ENCODE data around the gene STOM. TPM values are rescaled to one million over a fixed set of nuclear protein-coding genes. Genes with fewer than 3 reads are reported as not detected.

Gene STOM
- total RNA-seq, 1 experiment from 2014 or later, result 5.5 TPM

DNA sequence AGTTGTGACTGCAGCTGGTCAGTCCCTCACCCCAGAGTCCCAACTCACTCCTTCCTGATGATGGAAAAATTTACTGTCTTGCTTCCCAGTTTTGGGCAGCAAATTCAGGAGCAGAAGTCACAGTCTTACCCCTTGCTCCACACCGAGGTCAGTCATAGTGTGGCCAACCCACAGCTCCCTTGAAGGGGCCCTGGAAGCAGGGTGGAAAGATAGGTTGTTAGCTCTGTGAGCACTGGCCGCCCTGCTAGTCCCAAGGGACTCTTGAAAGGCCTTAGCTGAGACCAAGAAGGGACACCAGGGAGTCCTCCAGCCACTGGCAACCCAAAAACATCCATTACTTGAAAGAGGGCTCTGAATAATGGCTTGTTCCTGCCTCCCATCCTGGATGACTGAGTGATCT is 62.1 kb downstream of the STOM start:
- no peak for ATAC-seq
- H3K36me3 ChIP-seq (ENCODE audit: low read depth, low read length), result no peaks in the 10 kb centered on the region
- no peak overlapping the region for H3K9ac ChIP-seq (ENCODE audit: low read length)
- TF ChIP-seq EZH2phosphoT487 (IDR thresholded peaks at IDR 0.05; ENCODE audit: borderline replicate concordance, low read length) (no peak), EZH2 (IDR thresholded peaks at IDR 0.05; ENCODE audit: low read length, unreplicated experiment) (no peak)
- TF ChIP-seq, protein P1, sequence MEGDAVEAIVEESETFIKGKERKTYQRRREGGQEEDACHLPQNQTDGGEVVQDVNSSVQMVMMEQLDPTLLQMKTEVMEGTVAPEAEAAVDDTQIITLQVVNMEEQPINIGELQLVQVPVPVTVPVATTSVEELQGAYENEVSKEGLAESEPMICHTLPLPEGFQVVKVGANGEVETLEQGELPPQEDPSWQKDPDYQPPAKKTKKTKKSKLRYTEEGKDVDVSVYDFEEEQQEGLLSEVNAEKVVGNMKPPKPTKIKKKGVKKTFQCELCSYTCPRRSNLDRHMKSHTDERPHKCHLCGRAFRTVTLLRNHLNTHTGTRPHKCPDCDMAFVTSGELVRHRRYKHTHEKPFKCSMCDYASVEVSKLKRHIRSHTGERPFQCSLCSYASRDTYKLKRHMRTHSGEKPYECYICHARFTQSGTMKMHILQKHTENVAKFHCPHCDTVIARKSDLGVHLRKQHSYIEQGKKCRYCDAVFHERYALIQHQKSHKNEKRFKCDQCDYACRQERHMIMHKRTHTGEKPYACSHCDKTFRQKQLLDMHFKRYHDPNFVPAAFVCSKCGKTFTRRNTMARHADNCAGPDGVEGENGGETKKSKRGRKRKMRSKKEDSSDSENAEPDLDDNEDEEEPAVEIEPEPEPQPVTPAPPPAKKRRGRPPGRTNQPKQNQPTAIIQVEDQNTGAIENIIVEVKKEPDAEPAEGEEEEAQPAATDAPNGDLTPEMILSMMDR (conservative IDR thresholded peaks at IDR 0.05; ENCODE audit: low read depth, low read length), result no peak
- BruUV-seq (replicated peaks), result no TSS peak
- H3K27me3 ChIP-seq (ENCODE audit: low read length), result no peaks in the 10 kb centered on the region
- H3K79me2 ChIP-seq (ENCODE audit: low read length), result no peaks in the 10 kb centered on the region
- no peak overlapping the region for H3K4me3 ChIP-seq (ENCODE audit: low read length)
- H3K9me3 ChIP-seq (ENCODE audit: low read length), result no peaks in the 10 kb centered on the region
- POLR2A ChIA-PET (ENCODE audit: unreplicated experiment), result no interaction called here
- no peaks in the 10 kb centered on the region for H4K20me1 ChIP-seq (ENCODE audit: low read length)
- intact Hi-C loops (cut with micrococcal nuclease), result no loop called here
- no peak overlapping the region for H3K4me2 ChIP-seq (ENCODE audit: low read length)
- CTCF ChIA-PET, result interaction anchor here (0.6 kb wide), 1 partner anchor 24 kb away, joined by 4 read pairs; no protein-coding TSS in a partner anchor
- H3K4me1 ChIP-seq (ENCODE audit: insufficient read depth, low read length), result no peaks in the 10 kb centered on the region
- no peak overlapping the region for H2AFZ ChIP-seq (ENCODE audit: low read length)
- DNase-seq, result no peak
- H3K27ac ChIP-seq (ENCODE audit: low read length), result no peak overlapping the region
- no peaks in the 10 kb centered on the region for H3F3A ChIP-seq (ENCODE audit: low read length, unreplicated experiment)
- H3K9me2 ChIP-seq (replicated peaks; ENCODE audit: low read length), result no peaks in the 10 kb centered on the region

DNA sequence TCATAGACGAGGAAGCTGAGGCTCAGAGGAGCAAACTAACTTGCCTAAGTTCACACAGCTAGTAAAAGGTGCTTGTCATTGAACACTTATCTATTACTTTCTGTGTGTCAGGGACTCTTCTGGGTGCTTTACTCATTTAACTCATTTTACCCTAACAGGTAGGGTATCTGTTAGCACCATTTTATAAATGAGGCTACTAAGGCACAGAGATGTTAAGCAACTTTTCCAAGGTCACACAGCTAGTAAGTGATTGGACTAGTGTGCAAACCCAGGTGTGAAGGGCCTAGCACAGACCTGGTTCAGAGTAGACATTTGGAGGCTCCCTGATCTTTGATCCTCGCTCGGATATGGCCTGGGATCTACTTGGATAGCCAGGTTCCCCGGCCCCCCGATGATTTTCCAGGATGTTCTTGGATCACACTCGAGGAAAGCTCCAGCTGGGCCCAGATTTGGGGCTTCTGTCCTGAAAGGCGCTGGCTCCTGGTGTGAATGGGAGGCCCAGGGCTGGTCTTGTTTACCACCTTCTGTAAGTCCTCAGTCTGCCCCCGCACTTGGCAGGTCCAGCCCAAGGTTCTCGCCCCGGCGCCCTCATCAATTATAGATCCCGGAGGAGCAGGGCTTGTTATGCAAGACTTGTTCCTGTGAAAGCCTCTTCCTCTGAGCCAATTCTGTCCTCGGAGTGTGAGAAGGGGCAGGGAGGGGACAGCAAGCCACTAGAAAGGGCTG is 64.6 kb downstream of the STOM start:
- Histone ChIP-seq H3K4me3 (ENCODE audit: low read length) (no peak overlapping the region), H3K9me2 (replicated peaks; ENCODE audit: low read length) (no peaks in the 10 kb centered on the region), H3K36me3 (ENCODE audit: low read depth, low read length) (no peaks in the 10 kb centered on the region), H3K9ac (ENCODE audit: low read length) (no peak overlapping the region), H3K79me2 (ENCODE audit: low read length) (no peaks in the 10 kb centered on the region), H3K4me2 (ENCODE audit: low read length) (no peak overlapping the region), H3K27me3 (ENCODE audit: low read length) (no peaks in the 10 kb centered on the region), H3K9me3 (ENCODE audit: low read length) (no peaks in the 10 kb centered on the region), H4K20me1 (ENCODE audit: low read length) (no peaks in the 10 kb centered on the region), H3F3A (ENCODE audit: low read length, unreplicated experiment) (no peaks in the 10 kb centered on the region), H2AFZ (ENCODE audit: low read length) (no peak overlapping the region), H3K4me1 (ENCODE audit: insufficient read depth, low read length) (no peaks in the 10 kb centered on the region), H3K27ac (ENCODE audit: low read length) (no peak overlapping the region)
- no peak for TF ChIP-seq EZH2 (IDR thresholded peaks at IDR 0.05; ENCODE audit: low read length, unreplicated experiment)
- no peak for TF ChIP-seq EZH2phosphoT487 (IDR thresholded peaks at IDR 0.05; ENCODE audit: borderline replicate concordance, low read length)
- TF ChIP-seq, protein P1 (conservative IDR thresholded peaks at IDR 0.05; ENCODE audit: low read depth, low read length), result no peak
- BruUV-seq (replicated peaks), result no TSS peak
- DNase-seq (no peak), ATAC-seq (no peak)
- ChIA-PET CTCF (no interaction called here), POLR2A (ENCODE audit: unreplicated experiment) (no interaction called here)
- intact Hi-C loops (cut with micrococcal nuclease), result no loop called here

DNA sequence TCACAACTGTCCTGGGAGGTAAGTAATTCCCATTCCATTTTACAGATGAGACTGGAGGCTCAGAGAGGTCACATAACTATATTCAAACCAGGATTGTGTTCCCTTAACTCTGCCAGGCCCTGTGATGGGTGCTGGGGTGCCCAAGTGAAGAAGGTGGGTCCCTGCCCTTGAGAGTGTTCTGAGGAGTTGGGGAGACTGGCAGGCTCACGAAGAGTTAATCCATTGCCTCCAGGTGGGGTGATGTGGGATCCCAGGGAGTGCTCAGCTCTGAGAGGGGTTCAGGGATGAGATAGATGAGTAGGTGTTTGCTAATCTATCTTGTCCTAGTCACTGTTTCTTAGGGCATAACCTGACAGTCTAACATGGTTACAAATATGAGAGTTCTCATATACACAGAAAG is 65.3 kb downstream of the STOM start:
- intact Hi-C loops (cut with micrococcal nuclease), result no loop called here
- H3K27me3 ChIP-seq (ENCODE audit: low read length), result no peaks in the 10 kb centered on the region
- no peaks in the 10 kb centered on the region for H3K9me3 ChIP-seq (ENCODE audit: low read length)
- H3K79me2 ChIP-seq (ENCODE audit: low read length), result no peaks in the 10 kb centered on the region
- TF ChIP-seq EZH2phosphoT487 (IDR thresholded peaks at IDR 0.05; ENCODE audit: borderline replicate concordance, low read length) (no peak), EZH2 (IDR thresholded peaks at IDR 0.05; ENCODE audit: low read length, unreplicated experiment) (no peak)
- TF ChIP-seq, protein P1 (conservative IDR thresholded peaks at IDR 0.05; ENCODE audit: low read depth, low read length), result no peak
- no peak for DNase-seq
- H3F3A ChIP-seq (ENCODE audit: low read length, unreplicated experiment), result no peaks in the 10 kb centered on the region
- no peaks in the 10 kb centered on the region for H4K20me1 ChIP-seq (ENCODE audit: low read length)
- no peaks in the 10 kb centered on the region for H3K9me2 ChIP-seq (replicated peaks; ENCODE audit: low read length)
- H3K36me3 ChIP-seq (ENCODE audit: low read depth, low read length), result no peaks in the 10 kb centered on the region
- no peak for ATAC-seq
- H3K4me2 ChIP-seq (ENCODE audit: low read length), result no peak overlapping the region
- H3K4me1 ChIP-seq (ENCODE audit: insufficient read depth, low read length), result peaks cover 4% of the 10 kb centered on the region; the same call in 1 of the 2 replicates
- ChIA-PET CTCF (no interaction called here), POLR2A (ENCODE audit: unreplicated experiment) (no interaction called here)
- no peak overlapping the region for H3K27ac ChIP-seq (ENCODE audit: low read length)
- BruUV-seq (replicated peaks), result no TSS peak
- no peak overlapping the region for H3K4me3 ChIP-seq (ENCODE audit: low read length)
- H3K9ac ChIP-seq (ENCODE audit: low read length), result no peak overlapping the region
- H2AFZ ChIP-seq (ENCODE audit: low read length), result no peak overlapping the region
